Esophagus (tissue), 2 donors: Measurements from ENCODE around the gene PCP4. TPM values are rescaled to one million over a fixed set of nuclear protein-coding genes. Genes with fewer than 3 reads are reported as not detected.
A peak's percentile ranks its signal among the peaks of the same experiment; 100 is the strongest.

ENCODE experiments used
- H3K27ac ChIP-seq, 2 donors: one replicate each; pipeline ENCODE4 v1.5.1; 2013; ENCODE audit warnings: low read depth in 2 of 2, mild to moderate bottlenecking in 2 of 2, inconsistent platforms in 1 of 2, low read length in 1 of 2, moderate library complexity in 1 of 2
- H3K27me3 ChIP-seq, 2 donors: one replicate each; pipeline ENCODE4 v1.6.1; 2013; ENCODE audit warnings: low read length in 2 of 2, control low read depth in 1 of 2, mild to moderate bottlenecking in 1 of 2; ENCODE audit not compliant: insufficient read depth in 2 of 2, control insufficient read depth in 1 of 2
- H3K36me3 ChIP-seq, 2 donors: one replicate each; pipeline ENCODE4 v1.6.1; 2013; ENCODE audit warnings: low read length in 1 of 2; ENCODE audit not compliant: control insufficient read depth in 2 of 2, insufficient read depth in 2 of 2
- H3K4me1 ChIP-seq, 2 donors: one replicate each; pipeline ENCODE4 v1.6.1; 2013; ENCODE audit warnings: low read length in 1 of 2; ENCODE audit not compliant: control insufficient read depth in 2 of 2, insufficient read depth in 2 of 2
- H3K4me3 ChIP-seq, 2 donors: one replicate each; pipeline ENCODE4 v1.5.1; 2013; ENCODE audit warnings: low read length in 2 of 2, mild to moderate bottlenecking in 2 of 2, low read depth in 1 of 2, moderate library complexity in 1 of 2
- H3K9me3 ChIP-seq, 2 donors: one replicate each; pipeline ENCODE4 v1.6.1; 2013; ENCODE audit warnings: mild to moderate bottlenecking in 2 of 2, low read depth in 1 of 2, low read length in 1 of 2, moderate library complexity in 1 of 2; ENCODE audit not compliant: control insufficient read depth in 2 of 2, insufficient read depth in 1 of 2
- WGBS, 2 donors: extraction: QIAGEN DNeasy Blood & Tissue Kit; methylation state at CpG; one replicate each; pipeline ENCODE4 v1.1.7; 2013; 5-methylcytosine and 5-hydroxymethylcytosine counted together
- polyA plus RNA-seq, 2 donors: library from polyadenylated mRNA; stranded (reverse); fragments of 200-250 nt; gene quantifications; one replicate each; pipeline ENCODE4 v1.2.3, GENCODE V29; 2013
- donor health status: healthy with polysubstance abuse.
- donor health status: Bipolar disorder and iron deficiency.

The PCP4 gene
- 10 to 100 TPM; 28.9 to 42.3 TPM for polyA plus RNA-seq

DNA sequence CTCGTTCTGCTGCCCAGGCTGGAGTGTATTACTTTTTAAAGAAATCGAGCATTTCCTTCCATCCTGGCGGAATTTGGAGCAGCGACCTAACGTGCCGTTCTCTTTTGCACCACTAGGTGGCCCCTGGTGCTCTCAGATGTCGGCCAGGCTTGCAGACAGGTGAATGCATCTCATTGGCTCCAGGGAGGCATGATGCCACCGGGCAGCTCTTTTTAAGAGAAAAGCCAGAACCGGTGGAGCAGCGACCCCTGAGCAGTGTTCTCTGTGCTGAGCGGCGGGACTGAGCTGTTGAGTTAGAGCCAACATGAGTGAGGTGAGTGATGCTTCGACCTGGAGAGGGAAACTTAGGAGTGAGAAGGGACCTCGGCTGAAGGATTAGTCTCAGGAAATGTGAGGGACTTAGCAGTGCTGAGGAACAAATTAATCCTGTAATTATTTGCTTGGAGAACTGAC, at the start of gene PCP4:
Gene PCP4, plus strand, starts transcription at position 241 of the 453 bp plus-strand sequence. Its CDS starts 64 bp downstream, at position 305.
- no peaks in the 10 kb centered on the region for H3K9me3 ChIP-seq
- WGBS, 2 donors = 8% methylated on average over 14 of the region's 14 CpGs
- peak within 1 kb of the TSS; percentile 20 to 24 for H3K4me3 ChIP-seq

DNA sequence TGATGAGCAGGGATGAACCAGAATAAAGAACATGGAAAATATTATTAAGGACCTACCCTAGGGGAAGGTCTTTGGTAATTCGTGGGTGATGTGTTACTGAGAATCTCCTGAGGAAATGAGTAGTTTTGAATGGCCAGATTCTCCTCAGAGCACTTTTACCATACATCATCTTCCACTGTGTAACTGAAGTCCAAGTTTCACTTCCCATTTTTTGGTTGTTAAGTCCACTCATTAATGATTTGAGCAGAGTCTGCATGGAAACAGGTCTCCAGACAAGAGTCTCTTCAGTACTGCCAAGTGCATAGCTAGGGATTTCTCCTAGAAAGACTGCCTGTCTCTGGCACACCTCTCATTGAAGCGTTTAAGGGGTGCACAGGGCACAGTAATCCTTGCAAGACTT, 48.7 kb upstream of the PCP4 start:
- no peaks in the 10 kb centered on the region for H3K4me1 ChIP-seq
- no peak overlapping the region for H3K27ac ChIP-seq
- H3K27me3 ChIP-seq = no peaks in the 10 kb centered on the region
- H3K9me3 ChIP-seq = no peaks in the 10 kb centered on the region
- no peak overlapping the region for H3K4me3 ChIP-seq
- no peaks in the 10 kb centered on the region for H3K36me3 ChIP-seq
- 64% methylated on average over 2 of the region's 2 CpGs for WGBS, 2 donors

More for the DNA sequence above, at the start of gene PCP4:
- Histone ChIP-seq H3K27ac (no peak within 1 kb of the TSS), H3K27me3 (no peaks in the 10 kb centered on the region), H3K4me1 (no peaks in the 10 kb centered on the region), H3K36me3 (no peaks in the 10 kb centered on the region)

GRCh38 chr21:39822042-39822441, 45.2 kb upstream of the PCP4 start:
- no peak overlapping the region for H3K4me3 ChIP-seq
- 89 to 95% methylated on average over 3 of the region's 3 CpGs for WGBS, 2 donors

GRCh38 chr21:39825250-39825649, 42.0 kb upstream of the PCP4 start:
- Histone ChIP-seq H3K9me3 (no peaks in the 10 kb centered on the region), H3K27me3 (no peaks in the 10 kb centered on the region), H3K4me1 (no peaks in the 10 kb centered on the region), H3K27ac (no peak overlapping the region), H3K4me3 (no peak overlapping the region), H3K36me3 (no peaks in the 10 kb centered on the region)
- WGBS, 2 donors = 61 to 68% methylated on average over 1 of the region's 1 CpG

More at GRCh38 chr21:39822042-39822441, 45.2 kb upstream of the PCP4 start:
- Histone ChIP-seq H3K9me3 (no peaks in the 10 kb centered on the region), H3K27me3 (no peaks in the 10 kb centered on the region), H3K4me1 (no peaks in the 10 kb centered on the region), H3K27ac (no peak overlapping the region), H3K36me3 (no peaks in the 10 kb centered on the region)

DNA sequence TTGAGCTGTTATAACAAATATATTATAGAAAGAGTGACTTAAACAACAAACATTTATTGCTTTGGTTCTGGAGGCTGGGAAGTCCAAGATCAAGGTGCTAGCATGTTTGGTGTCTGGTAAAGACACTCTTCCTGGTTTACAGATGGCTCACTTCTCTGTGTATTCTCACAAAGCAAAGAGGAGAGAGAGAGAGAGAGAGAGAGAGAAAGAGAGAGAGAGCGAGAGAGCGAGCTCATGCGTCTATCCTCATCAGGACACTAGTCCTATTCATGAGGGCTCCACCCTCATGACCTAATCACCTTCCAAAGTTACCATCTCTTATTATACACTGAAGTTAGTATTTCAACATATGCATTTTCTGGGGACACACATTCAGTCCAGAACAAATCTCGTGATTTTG, 32.7 kb upstream of the PCP4 start:
- Histone ChIP-seq H3K4me1 (no peaks in the 10 kb centered on the region), H3K27me3 (no peaks in the 10 kb centered on the region), H3K36me3 (no peaks in the 10 kb centered on the region), H3K9me3 (no peaks in the 10 kb centered on the region), H3K27ac (no peak overlapping the region), H3K4me3 (no peak overlapping the region)
- WGBS, 2 donors = 73 to 82% methylated on average over 4 of the region's 4 CpGs

DNA sequence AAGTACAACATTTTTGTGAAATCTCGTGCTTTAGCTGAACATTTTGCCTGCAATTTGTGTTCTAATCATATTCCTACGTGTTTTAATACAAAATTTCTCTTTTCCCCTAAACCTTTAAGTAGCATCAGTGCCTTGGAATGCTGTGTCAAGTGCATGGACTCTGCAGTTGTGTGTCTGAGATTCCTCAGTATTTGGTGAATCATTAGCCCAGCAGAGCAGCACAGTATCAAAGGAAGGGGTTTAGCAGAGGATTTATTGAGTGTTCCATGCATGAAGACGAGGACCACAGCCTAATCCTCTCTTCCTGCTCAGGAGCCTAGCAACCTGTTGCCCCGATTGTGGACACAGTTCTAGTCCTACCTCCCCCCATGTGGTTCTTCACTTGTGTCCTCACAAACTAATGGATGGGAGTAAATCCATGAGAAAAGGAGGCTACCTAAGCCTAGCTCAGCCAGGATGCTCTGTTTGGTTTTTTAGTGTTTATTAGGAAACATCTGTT, 29.3 kb upstream of the PCP4 start:
- H3K27ac ChIP-seq = no peak overlapping the region
- no peaks in the 10 kb centered on the region for H3K36me3 ChIP-seq
- H3K4me1 ChIP-seq = no peaks in the 10 kb centered on the region
- H3K27me3 ChIP-seq = no peaks in the 10 kb centered on the region
- 36 to 43% methylated on average over 4 of the region's 4 CpGs for WGBS, 2 donors
- no peak overlapping the region for H3K4me3 ChIP-seq
- H3K9me3 ChIP-seq = no peaks in the 10 kb centered on the region

- no peak overlapping the region for H3K4me3 ChIP-seq
- no peaks in the 10 kb centered on the region for H3K9me3 ChIP-seq
- no peaks in the 10 kb centered on the region for H3K27me3 ChIP-seq
- H3K36me3 ChIP-seq = no peaks in the 10 kb centered on the region
- WGBS, 2 donors = 67 to 69% methylated on average over 22 of the region's 22 CpGs
- H3K27ac ChIP-seq = no peak overlapping the region
- H3K4me1 ChIP-seq = no peaks in the 10 kb centered on the region
These were observed 26.7 kb upstream of the PCP4 start for GRCh38 chr21:39840373-39841097.

- H3K9me3 ChIP-seq = peaks cover 0 to 2% of the 10 kb centered on the region in 2 donors
- 82 to 85% methylated on average over 14 of the region's 14 CpGs for WGBS, 2 donors
- no peaks in the 10 kb centered on the region for H3K36me3 ChIP-seq
- H3K4me1 ChIP-seq = no peaks in the 10 kb centered on the region
- no peaks in the 10 kb centered on the region for H3K27me3 ChIP-seq
- no peak overlapping the region for H3K27ac ChIP-seq
- no peak overlapping the region for H3K4me3 ChIP-seq
These were observed 24.3 kb upstream of the PCP4 start for GRCh38 chr21:39842741-39843459.

DNA sequence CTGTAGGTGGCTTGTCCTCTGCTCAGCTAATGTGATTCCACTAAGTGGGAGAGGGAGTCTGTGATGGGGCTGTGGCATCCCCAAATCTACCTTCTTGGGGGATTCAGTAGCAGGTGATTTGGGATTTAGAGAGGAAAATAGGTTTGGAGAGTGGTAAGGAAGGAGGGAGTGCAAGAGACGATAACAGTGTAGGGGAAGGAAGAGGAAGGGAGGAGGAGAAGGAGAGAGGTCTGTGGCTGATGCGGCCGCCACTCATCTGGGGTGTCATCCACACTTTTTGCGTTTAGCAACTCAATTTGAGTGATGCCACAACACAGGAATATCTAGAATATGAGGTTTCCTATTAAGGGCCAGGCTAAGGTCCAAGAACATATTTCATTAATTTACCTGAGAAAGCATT, 23.8 kb upstream of the PCP4 start:
- H3K27ac ChIP-seq = no peak overlapping the region
- no peaks in the 10 kb centered on the region for H3K4me1 ChIP-seq
- H3K9me3 ChIP-seq = peaks cover 0 to 2% of the 10 kb centered on the region in 2 donors
- no peak overlapping the region for H3K4me3 ChIP-seq
- no peaks in the 10 kb centered on the region for H3K36me3 ChIP-seq
- WGBS, 2 donors = 83 to 85% methylated on average over 4 of the region's 4 CpGs
- H3K27me3 ChIP-seq = no peaks in the 10 kb centered on the region
